A673 (cell line): ENCODE measurements around the gene HLA-C. TPM values are rescaled to one million over a fixed set of nuclear protein-coding genes. Genes with fewer than 3 reads are reported as not detected.

ENCODE experiments used
- BruUV-seq: library from RNA; stranded (reverse); fragments of 400-500 nt; replicated peaks from 2 replicates; lab custom pipeline; 2021; lab: Mats Ljungman, UMichigan
- CTCF ChIA-PET: fragments of 300-600 bp; sonication (Branson Sonifier 250); formaldehyde crosslinking; loops from one replicate; lab custom pipeline; 2022; ENCODE audit warnings: antibody characterized with exemption; lab: Charles Lee
- POLR2A ChIA-PET: fragments of 300-600 bp; sonication (Branson Sonifier 250); formaldehyde crosslinking; loops from one replicate; lab custom pipeline; 2022; ENCODE audit warnings: antibody characterized with exemption; ENCODE audit not compliant: low non-redundant PET; lab: Charles Lee
- DNase-seq: peaks from one replicate; pipeline ENCODE4 v3.0.0-alpha.2; 2015; ENCODE audit warnings: low spot score
- H3K27ac ChIP-seq: fragments of 200-600 bp; sonication (generic); 2 replicates; pipeline ENCODE4 v1.5.1; 2016; ENCODE audit warnings: mixed run types, low read depth, mild to moderate bottlenecking, mixed read lengths, antibody characterized with exemption, low read length; ENCODE audit not compliant: poor library complexity, severe bottlenecking
- H3K27me3 ChIP-seq: fragments of 200-600 bp; sonication (generic); replicated peaks from 2 replicates; pipeline ENCODE4 v1.6.1; 2017; ENCODE audit warnings: mixed run types, low read depth, mild to moderate bottlenecking, mixed read lengths, antibody characterized with exemption, low read length; ENCODE audit not compliant: insufficient read depth, poor library complexity
- H3K36me3 ChIP-seq: fragments of 200-600 bp; sonication (generic); 2 replicates; pipeline ENCODE4 v1.6.1; 2016; ENCODE audit warnings: mixed run types, mild to moderate bottlenecking, mixed read lengths, antibody characterized with exemption, low read length; ENCODE audit not compliant: insufficient read depth, poor library complexity, severe bottlenecking
- H3K4me1 ChIP-seq: fragments of 200-600 bp; sonication (generic); 2 replicates; pipeline ENCODE4 v1.6.1; 2017; ENCODE audit warnings: mixed run types, mild to moderate bottlenecking, mixed read lengths, antibody characterized with exemption, low read length; ENCODE audit not compliant: insufficient read depth, poor library complexity, severe bottlenecking
- H3K4me3 ChIP-seq: fragments of 200-600 bp; sonication (generic); 2 replicates; pipeline ENCODE4 v1.5.1; 2016; ENCODE audit warnings: low read depth, mixed run types, mild to moderate bottlenecking, mixed read lengths, low read length; ENCODE audit not compliant: poor library complexity, severe bottlenecking
- H3K9me3 ChIP-seq: fragments of 200-600 bp; sonication (generic); 2 replicates; pipeline ENCODE4 v1.6.1; 2016; ENCODE audit warnings: mixed run types, low read depth, mild to moderate bottlenecking, mixed read lengths, antibody characterized with exemption, low read length; ENCODE audit not compliant: poor library complexity, severe bottlenecking
- CTCF ChIP-seq: fragments of 300-800, 200-600 bp; sonication (generic); conservative IDR thresholded peaks from 2 replicates; pipeline ENCODE4 v1.5.1; 2017; ENCODE audit warnings: low read depth, mild to moderate bottlenecking, antibody characterized with exemption, low read length, moderate library complexity, mixed read lengths
- EZH2 ChIP-seq: fragments of 200-600 bp; sonication (generic); IDR thresholded peaks from 2 replicates; pipeline ENCODE4 v1.6.1; 2017; ENCODE audit warnings: borderline replicate concordance, low read depth, mild to moderate bottlenecking, mixed read lengths, antibody characterized with exemption, low read length; ENCODE audit not compliant: poor library complexity, severe bottlenecking
- intact Hi-C: fragments of 100-400 bp; cut with micrococcal nuclease; formaldehyde crosslinking; loops from one replicate; pipeline ENCODE4 v1.10.0; 2022; ENCODE audit not compliant: unreplicated experiment
- total RNA-seq: library from RNA; stranded (reverse); gene quantifications from 2 replicates; pipeline ENCODE4 v1.2.3, GENCODE V29; 2021

Gene HLA-C
- total RNA-seq, 1 experiment from 2014 or later, result 121 TPM

- DNase-seq, result no peak
- Histone ChIP-seq H3K27me3 (peaks cover 34% of the 10 kb centered on the region), H3K36me3 (peaks cover 8% of the 10 kb centered on the region), H3K4me1 (peaks cover 10% of the 10 kb centered on the region), H3K4me3 (peak overlapping the region; percentile 89), H3K9me3 (no peaks in the 10 kb centered on the region), H3K27ac (no peak overlapping the region)
- TF ChIP-seq EZH2 (no peak), CTCF (no peak)
- ChIA-PET POLR2A (interaction anchor here (0.8 kb wide), 1 partner anchor 269 kb away, joined by 4 read pairs; the partner anchor contains the start of gene DDX39B), CTCF (no interaction called here)
- intact Hi-C loops, result no loop called here
- no TSS peak for BruUV-seq
These were observed 1.1 kb upstream of the HLA-C start for GRCh38 chr6:31272836-31273626.

GRCh38 chr6:31272436-31272835, 544 bp upstream of the HLA-C start:
- TF ChIP-seq EZH2 (no peak), CTCF (no peak)
- peaks cover 10% of the 10 kb centered on the region for H3K4me1 ChIP-seq
- DNase-seq, result no peak
- H3K4me3 ChIP-seq, result peak overlapping the region; percentile 89
- peaks cover 29% of the 10 kb centered on the region for H3K27me3 ChIP-seq
- BruUV-seq, result no TSS peak
- H3K36me3 ChIP-seq, result peaks cover 8% of the 10 kb centered on the region
- H3K27ac ChIP-seq, result no peak overlapping the region
- CTCF ChIA-PET, result no interaction called here
- no peaks in the 10 kb centered on the region for H3K9me3 ChIP-seq
- POLR2A ChIA-PET, result interaction anchor here (0.8 kb wide), 1 partner anchor 269 kb away, joined by 4 read pairs; the partner anchor contains the start of gene DDX39B
- intact Hi-C loops, result no loop called here

- ChIA-PET POLR2A (no interaction called here), CTCF (no interaction called here)
- Histone ChIP-seq H3K4me3 (peak overlapping the region; percentile 89), H3K4me1 (peaks cover 10% of the 10 kb centered on the region), H3K36me3 (peaks cover 8% of the 10 kb centered on the region), H3K9me3 (no peaks in the 10 kb centered on the region), H3K27ac (peak overlapping the region; percentile 82), H3K27me3 (peaks cover 14% of the 10 kb centered on the region)
- BruUV-seq, result no TSS peak
- intact Hi-C loops, result no loop called here
- DNase-seq, result peak; percentile 57
- TF ChIP-seq EZH2, result no peak
- no peak for TF ChIP-seq CTCF
These were observed 878 bp downstream of the HLA-C start for GRCh38 chr6:31270788-31271640.
